HFF-Myc (cell line): ENCODE results near the gene CPZ.

Source experiments
- DNase-seq: peaks from one replicate; pipeline ENCODE4 v3.0.0-alpha.2; 2011; ENCODE audit warnings: low read depth; ENCODE audit errors: extremely low read depth
- H3K4me3 ChIP-seq: replicated peaks from 2 replicates; pipeline ENCODE4 v1.5.1; 2011; ENCODE audit warnings: low read depth, mild to moderate bottlenecking, control low read depth, low read length
- TF ChIP-seq, protein P1 (sequence below): IDR thresholded peaks from 2 replicates; pipeline ENCODE4 v1.5.1; 2012; ENCODE audit warnings: mild to moderate bottlenecking, low read depth, low read length, control low read depth; ENCODE audit errors: missing control alignments

The CPZ gene

GRCh38 chr4:8656185-8656517 lies 63.6 kb downstream of the CPZ start:
- TF ChIP-seq, protein P1, sequence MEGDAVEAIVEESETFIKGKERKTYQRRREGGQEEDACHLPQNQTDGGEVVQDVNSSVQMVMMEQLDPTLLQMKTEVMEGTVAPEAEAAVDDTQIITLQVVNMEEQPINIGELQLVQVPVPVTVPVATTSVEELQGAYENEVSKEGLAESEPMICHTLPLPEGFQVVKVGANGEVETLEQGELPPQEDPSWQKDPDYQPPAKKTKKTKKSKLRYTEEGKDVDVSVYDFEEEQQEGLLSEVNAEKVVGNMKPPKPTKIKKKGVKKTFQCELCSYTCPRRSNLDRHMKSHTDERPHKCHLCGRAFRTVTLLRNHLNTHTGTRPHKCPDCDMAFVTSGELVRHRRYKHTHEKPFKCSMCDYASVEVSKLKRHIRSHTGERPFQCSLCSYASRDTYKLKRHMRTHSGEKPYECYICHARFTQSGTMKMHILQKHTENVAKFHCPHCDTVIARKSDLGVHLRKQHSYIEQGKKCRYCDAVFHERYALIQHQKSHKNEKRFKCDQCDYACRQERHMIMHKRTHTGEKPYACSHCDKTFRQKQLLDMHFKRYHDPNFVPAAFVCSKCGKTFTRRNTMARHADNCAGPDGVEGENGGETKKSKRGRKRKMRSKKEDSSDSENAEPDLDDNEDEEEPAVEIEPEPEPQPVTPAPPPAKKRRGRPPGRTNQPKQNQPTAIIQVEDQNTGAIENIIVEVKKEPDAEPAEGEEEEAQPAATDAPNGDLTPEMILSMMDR, result no peak
- DNase-seq, result no peak
- no peak overlapping the region for H3K4me3 ChIP-seq

DNA sequence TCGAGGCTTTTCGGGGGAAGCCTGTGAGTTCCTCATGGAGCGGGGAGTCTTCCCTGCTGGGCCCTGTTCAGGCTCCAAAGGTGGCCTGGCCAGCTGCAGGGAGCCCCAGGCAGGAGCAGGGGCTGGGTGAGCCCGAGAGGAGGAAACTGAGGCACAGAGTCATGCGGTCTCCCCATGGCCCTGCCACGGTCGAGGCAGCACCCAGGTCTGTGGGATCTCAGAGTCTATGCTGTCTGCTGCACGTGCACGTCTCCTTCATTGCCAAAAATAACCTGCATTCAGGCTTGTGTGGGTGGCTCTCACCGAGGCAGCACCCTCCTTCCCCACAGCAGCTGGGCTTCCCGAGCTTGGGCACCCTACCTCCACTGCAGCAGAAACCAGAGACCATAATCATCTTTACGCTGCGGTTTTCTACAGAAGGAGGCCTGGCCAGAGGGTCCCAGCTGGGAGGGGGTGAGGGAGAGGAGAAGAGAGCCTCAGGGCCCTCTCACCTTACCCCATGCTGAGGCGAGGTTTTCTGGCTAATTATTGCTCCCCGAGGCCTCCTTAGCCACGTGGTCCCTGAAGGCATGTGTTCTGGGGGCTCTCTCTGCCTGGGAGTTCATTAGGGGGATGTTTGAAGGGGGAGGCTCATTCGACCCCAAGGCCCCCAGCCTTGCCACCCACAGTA lies 64.3 kb downstream of the CPZ start:
- DNase-seq, result no peak
- no peak overlapping the region for H3K4me3 ChIP-seq
- TF ChIP-seq, protein P1, result no peak

- TF ChIP-seq, protein P1, result no peak
- DNase-seq, result no peak
- no peak overlapping the region for H3K4me3 ChIP-seq
Measured at GRCh38 chr4:8657381-8658088, 65.0 kb downstream of the CPZ start.

GRCh38 chr4:8662776-8663175 lies 70.2 kb downstream of the CPZ start:
- no peak overlapping the region for H3K4me3 ChIP-seq
- DNase-seq, result no peak
- TF ChIP-seq, protein P1, result no peak

DNA sequence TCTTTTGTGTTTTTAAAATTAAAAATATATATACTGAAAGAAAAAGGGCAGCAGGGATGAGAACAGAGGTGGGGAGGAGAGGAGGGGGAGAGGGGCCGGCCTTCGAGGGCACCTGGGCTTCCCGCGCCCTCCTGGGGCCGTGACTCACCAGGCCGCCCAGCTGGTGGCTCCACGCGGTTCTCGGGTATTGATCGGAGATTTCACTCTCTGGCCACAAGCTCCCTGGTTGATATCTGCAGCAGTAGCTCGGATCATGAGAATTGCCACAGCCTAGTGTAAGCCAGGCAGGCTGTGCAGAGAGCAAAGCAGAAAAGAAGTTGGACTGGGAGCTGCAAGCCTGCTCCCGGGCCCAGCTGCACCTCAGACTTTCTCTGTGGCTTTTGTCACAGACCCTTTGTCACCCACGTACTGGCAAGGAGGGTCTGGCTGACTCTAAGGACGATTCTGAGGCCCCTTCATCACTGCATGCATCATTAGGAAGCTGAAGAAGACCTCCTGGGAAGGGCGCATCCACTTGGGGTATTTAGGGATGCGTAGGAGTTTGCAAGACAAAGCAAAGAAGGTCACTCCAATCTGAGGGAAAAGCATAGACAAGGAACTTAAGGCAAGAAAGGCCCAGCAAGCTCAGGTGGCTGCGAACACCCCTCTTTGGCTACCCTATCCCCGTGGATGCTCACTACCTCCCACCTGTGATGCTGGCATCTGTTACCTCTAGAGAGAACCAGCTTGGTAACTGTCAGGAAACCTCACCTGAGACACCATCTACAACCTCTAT lies 71.7 kb downstream of the CPZ start:
- TF ChIP-seq, protein P1, result no peak
- DNase-seq, result no peak
- no peak overlapping the region for H3K4me3 ChIP-seq

GRCh38 chr4:8664976-8665375 lies 72.4 kb downstream of the CPZ start:
- DNase-seq, result no peak
- no peak overlapping the region for H3K4me3 ChIP-seq
- TF ChIP-seq, protein P1, result no peak
